ENCODE data around the gene HOXD12.
A peak's percentile ranks its signal among the peaks of the same experiment; 100 is the strongest.

Gene HOXD12

DNA sequence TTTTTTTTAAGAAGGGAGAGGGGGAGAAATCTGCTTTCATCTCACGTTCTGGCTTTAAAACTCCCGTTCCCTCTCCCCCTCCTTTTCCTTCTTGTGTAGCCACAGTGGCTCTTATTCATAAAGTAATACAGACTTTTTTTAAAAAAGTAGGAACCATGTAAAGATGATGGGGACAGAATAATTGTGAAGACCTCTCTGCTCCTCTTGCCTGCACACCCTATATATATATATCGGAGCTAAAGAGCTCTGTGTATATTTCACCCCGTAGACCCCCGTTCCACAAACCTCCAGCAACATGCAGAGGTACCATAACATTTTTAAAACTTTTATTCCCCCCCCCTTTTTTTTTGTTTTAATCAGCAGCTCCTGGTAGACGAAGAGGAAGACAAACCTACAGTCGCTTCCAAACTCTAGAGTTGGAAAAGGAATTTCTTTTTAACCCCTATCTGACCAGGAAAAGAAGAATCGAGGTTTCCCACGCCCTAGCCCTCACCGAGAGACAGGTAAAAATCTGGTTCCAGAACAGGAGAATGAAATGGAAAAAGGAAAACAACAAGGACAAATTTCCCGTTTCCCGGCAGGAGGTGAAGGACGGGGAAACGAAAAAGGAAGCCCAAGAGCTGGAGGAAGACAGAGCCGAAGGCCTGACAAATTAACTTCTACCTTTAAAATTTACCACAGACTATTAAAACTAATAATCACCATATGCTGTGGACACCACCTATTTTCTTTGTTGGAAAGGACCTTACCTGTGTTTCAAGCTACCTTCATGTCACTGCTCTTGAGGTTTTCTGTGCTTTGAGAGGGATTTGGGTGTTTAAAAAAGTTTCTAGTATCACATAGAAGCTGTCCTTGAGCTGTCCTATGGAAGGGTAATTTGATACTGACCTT, 31.6 kb downstream of the HOXD12 start:
- no peak for DNase-seq (ENCODE audit: low read depth in 2 of 2)

DNA sequence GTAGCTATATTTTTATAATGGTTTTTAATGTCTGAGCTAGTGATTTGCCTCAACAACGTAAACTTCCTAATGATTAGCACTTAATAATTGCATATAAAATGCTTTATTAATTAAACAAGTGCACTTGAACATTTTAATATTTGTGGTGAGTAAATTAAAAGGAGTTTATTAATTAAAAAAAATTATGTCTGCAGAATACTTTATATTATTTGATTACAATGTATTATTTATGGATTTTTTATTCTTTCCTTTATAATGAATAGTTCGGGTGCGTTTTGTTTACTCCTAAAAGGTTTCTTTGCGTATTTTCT, 32.2 kb downstream of the HOXD12 start:
- no peak for DNase-seq (ENCODE audit: low read depth in 2 of 2)

GRCh38 chr2:176132205-176133171, 32.9 kb downstream of the HOXD12 start:
- no peak for DNase-seq (ENCODE audit: low read depth in 2 of 2)

DNA sequence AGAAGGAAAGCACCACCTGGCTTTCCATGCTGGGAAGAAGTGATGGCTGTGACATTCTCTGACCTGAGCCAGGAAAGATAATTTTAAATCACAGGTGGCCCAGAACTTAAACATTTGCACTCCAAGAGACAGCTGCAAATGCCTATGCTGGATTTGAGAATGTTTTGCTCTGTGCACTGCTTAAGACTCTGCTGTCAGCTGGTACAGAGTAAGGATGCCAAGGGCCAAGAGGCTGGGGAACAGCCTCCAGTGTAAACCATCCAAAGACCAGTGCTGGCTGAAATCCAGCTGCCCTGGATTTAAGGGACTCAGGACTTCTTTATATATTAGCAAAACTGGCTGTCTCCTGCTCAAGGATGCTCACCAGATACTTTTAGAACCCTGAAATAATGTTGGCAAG, 33.8 kb downstream of the HOXD12 start:
- DNase-seq (ENCODE audit: low read depth in 2 of 2): no peak

DNA sequence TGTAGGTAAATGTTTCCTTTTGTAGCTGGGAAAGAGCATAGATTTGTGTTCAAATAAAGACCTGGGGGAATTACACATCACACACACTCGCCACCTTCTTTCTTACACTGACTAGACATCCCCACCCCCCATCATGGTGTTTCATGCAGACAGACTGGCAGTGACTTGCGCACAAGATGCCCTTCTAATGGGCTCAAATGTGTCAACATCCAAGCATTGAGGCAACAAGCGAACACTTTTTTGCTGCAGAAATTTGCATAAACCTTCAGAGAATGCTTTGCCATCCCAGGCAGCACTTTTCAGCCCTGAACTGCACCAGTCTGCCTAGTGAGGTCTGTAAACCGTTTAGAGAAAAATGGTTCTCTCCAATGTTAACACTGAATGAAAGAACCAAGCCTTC, 34.4 kb downstream of the HOXD12 start:
- DNase-seq (ENCODE audit: low read depth in 2 of 2): no peak

DNA sequence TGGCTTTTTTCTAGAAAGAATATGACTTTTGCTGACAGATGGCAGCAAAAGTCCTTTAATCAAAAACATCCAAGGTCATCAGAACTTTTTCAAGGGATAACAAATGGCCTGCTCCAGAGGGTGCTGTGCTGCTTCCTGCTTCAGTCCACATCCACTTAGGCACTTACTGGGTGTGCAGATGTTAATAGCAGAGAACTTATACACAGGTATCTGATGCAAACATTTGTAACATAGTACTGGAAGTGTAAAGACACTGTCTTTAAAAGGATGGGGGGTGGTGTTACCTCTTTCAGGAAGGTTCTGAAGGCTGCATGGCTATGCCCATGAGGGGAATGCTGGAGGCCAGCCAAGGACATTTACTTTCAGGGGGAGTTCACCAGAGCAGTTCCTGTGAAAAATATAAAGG, 35.4 kb downstream of the HOXD12 start:
- DNase-seq (ENCODE audit: low read depth in 2 of 2): no peak

DNA sequence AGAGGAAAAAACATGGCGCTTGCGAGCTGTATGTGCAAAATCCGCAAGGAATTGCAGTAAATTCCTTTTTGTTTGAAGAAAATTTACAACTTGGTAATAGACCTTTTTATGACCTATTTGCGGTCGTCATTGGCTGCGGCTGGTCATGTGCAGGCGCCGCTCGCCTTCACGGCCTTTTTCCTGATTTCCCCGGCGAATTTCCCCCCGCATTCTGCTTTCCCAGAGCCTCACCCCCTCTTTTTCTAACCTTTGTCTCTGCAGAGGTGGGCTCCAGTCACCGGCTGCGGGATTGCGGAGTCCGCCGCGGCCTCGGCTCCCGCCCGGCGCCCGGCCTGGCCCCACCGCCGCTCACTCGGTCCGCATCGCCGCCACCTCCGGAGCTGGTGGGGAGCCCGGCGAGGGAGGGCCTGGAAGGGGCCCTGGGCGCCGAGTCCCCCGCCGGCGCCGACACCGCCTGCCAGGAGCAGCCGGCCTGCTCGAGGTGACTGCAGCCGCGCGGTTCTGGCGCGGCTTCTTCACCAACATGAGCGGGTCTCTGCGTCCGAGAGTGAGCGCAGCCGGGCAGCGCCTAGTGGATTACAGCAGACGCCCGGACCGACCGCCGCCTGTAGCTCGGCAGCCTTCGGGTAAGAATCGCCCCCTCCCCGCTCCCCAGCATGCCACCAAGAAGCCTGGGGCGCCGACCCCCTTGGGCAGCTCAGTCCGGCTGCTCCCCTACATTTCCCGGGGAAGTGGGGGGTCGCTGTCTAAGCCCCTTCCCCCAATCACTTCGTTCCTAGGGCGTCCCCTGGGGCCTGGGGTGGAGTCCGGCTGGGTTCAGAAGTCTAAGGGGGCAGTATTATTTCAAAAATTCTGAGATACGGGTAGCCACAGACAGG, 37.0 kb downstream of the HOXD12 start:
- DNase-seq (ENCODE audit: low read depth in 2 of 2): no peak

DNA sequence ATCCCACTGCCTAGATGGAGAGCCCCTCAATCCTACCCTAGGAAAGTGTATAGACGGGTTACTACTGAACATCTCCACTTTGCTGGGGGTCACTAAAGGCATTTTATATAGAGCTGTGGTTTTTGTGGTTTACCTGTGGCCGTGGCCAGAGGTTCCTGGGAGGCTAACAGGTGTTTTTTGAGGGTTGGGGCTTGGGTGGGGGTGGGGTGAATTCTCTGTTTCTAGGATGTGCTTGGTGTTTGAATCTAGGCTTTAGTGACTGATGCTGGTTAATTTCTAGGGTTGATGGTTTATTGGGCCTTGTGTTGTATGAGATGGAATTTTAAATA, 37.6 kb downstream of the HOXD12 start:
- DNase-seq (ENCODE audit: low read depth in 2 of 2): no peak

DNA sequence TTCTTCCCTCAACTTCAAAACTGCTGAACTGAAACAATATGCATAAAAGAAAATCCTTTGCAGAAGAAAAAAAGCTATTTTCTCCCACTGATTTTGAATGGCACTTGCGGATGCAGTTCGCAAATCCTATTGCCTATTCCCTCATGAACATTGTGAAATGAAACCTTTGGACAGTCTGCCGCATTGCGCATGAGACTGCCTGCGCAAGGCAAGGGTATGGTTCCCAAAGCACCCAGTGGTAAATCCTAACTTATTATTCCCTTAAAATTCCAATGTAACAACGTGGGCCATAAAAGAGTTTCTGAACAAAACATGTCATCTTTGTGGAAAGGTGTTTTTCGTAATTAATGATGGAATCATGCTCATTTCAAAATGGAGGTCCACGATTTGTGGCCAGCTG, 38.3 kb downstream of the HOXD12 start:
- no peak for DNase-seq (ENCODE audit: low read depth in 2 of 2)

- no peak for DNase-seq (ENCODE audit: low read depth in 2 of 2)
These were observed 38.9 kb downstream of the HOXD12 start for GRCh38 chr2:176138526-176138922.

DNA sequence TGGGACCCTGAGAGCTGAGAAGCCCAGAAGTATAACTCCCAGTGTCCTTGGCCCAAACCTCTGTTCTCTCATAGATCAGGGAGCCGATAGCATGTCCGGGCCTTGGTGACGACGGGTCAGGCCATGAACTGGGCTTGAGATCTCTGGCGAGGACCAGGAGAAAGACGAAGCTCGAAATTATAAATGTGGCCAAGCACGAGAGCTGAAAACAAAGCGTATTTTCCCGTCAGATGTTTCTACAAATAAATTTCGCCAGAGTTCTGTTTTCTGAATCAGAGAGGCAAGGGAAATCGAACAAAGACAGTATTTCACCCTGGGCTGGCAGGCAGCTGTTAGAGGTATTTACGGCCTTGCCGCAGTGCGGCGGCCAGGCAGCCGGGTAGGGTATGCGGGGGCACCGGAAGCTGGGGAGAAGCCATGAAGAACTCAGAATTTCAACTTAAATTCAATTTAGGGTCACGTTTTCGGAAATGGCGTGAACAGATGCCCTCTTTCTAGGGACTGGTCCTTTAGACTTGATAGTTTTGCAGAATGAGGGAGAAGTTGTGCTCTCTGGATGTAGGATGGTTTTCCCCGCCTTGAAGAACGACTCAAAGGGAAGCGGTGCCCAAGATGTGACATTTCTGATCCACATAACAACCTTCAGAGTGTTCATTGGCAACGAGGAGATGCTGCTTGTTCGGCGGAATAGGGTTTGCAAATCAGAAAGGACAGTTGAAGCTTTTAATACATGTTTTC, 39.5 kb downstream of the HOXD12 start:
- DNase-seq (ENCODE audit: low read depth in 2 of 2): no peak

DNA sequence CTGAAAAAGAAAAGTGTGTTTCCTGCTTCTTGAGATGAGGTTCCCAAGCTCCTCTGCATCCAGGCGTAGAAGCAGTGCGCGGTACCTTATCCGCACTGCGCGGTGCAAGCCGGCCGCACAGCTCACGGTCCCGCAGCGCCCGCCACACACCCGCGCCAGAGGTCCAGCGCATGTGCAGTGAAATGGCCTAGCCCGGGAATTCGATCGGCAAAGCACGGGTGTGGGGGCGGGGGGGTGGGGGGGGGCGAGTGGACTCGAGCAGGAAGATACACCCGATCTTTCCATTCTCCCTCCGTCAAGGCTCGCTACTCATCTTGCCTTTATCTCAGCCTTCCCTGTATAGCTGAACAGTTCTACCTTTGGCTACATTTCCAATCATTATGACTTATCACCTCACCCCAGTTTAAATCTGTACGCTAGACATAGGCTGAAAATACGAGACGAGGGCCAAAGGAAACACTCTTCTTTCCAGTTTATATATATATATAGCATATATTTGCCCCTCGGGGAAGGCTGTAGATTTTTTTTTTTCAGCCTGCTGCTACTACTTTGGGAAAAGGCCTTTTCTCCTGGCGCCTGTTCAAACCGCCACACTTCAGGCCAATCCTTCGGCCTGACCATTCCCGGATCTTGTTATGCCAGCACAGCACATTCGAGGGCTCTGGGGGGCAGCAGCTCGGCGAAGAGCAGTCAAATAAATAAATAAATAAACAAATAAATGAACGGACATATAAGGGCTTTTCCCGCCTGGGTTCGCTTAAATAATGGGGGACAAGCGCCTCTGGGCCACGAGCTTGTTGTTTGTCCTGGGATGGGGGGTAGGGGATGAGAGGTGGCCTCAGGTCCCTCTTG, 40.3 kb downstream of the HOXD12 start:
- DNase-seq (ENCODE audit: low read depth in 2 of 2): no peak

GRCh38 chr2:176140513-176141317, 41.1 kb downstream of the HOXD12 start:
- peak; percentile 31 to 61 for DNase-seq (ENCODE audit: low read depth in 2 of 2)

GRCh38 chr2:176142281-176142680, 42.7 kb downstream of the HOXD12 start:
- DNase-seq (ENCODE audit: low read depth in 2 of 2): no peak

- no peak for DNase-seq (ENCODE audit: low read depth in 2 of 2)
These were observed 45.7 kb downstream of the HOXD12 start for GRCh38 chr2:176145085-176145969.

- DNase-seq (ENCODE audit: low read depth in 2 of 2): no peak
These were observed 46.5 kb downstream of the HOXD12 start for GRCh38 chr2:176146101-176146500.

GRCh38 chr2:176146645-176147044, 47.0 kb downstream of the HOXD12 start:
- DNase-seq (ENCODE audit: low read depth in 2 of 2): no peak

- DNase-seq (ENCODE audit: low read depth in 2 of 2): no peak
These were observed 47.7 kb downstream of the HOXD12 start for GRCh38 chr2:176147210-176147799.

All from stimulated activated CD4-positive, alpha-beta T cell treated with anti-CD3 and anti-CD28 coated beads, Interleukin-1b, Interleukin-23, amount 100 ng/mL, for 4 hours (primary cell).